Neuronal stem cell (in vitro differentiated cells): ENCODE results near the gene GMCL2.
"Not testable (repeated sequence)": the region's sequence is repeated elsewhere in the genome, so short reads cannot be mapped to it uniquely, and the experiment has no call there.

Source experiments
- DNase-seq: peaks from one replicate; pipeline ENCODE4 v3.0.0-alpha.2; 2013; ENCODE audit warnings: low spot score
- H2AFZ ChIP-seq: one replicate; pipeline ENCODE4 v1.6.1; 2013; ENCODE audit warnings: mild to moderate bottlenecking, low read length, inconsistent platforms
- H2AK5ac ChIP-seq: 2 replicates; pipeline ENCODE4 v1.6.1; 2013; ENCODE audit warnings: low read depth, mild to moderate bottlenecking, inconsistent platforms, low read length, moderate library complexity, mixed read lengths
- H2BK120ac ChIP-seq: 2 replicates; pipeline ENCODE4 v1.6.1; 2013; ENCODE audit warnings: low read depth, mild to moderate bottlenecking, inconsistent platforms, low read length, moderate library complexity, mixed read lengths
- H2BK12ac ChIP-seq: one replicate; pipeline ENCODE4 v1.6.1; 2013; ENCODE audit warnings: low read length, inconsistent platforms
- H2BK15ac ChIP-seq: 2 replicates; pipeline ENCODE4 v1.6.1; 2013; ENCODE audit warnings: mild to moderate bottlenecking, low read length, inconsistent platforms, mixed read lengths
- H2BK5ac ChIP-seq: one replicate; pipeline ENCODE4 v1.6.1; 2013; ENCODE audit warnings: inconsistent platforms, mild to moderate bottlenecking, low read length, moderate library complexity
- H3K14ac ChIP-seq: one replicate; pipeline ENCODE4 v1.6.1; 2013; ENCODE audit warnings: low read length, inconsistent platforms
- H3K18ac ChIP-seq: 2 replicates; pipeline ENCODE4 v1.6.1; 2013; ENCODE audit warnings: low read length, inconsistent platforms
- H3K23ac ChIP-seq: 2 replicates; pipeline ENCODE4 v1.6.1; 2013; ENCODE audit warnings: low read depth, mild to moderate bottlenecking, mixed read lengths, low read length, inconsistent platforms; ENCODE audit not compliant: poor library complexity
- H3K27ac ChIP-seq: replicated peaks from 3 replicates; pipeline ENCODE4 v1.5.1; 2013; ENCODE audit warnings: low read length, inconsistent platforms
- H3K27me3 ChIP-seq, 3 experiments: 2 replicates each; pipeline ENCODE4 v1.6.1; 2013; ENCODE audit warnings: low read length in 3 of 3, mild to moderate bottlenecking in 2 of 3, inconsistent platforms in 1 of 3, low read depth in 1 of 3, mixed read lengths in 1 of 3, moderate library complexity in 1 of 3; ENCODE audit not compliant: control insufficient read depth in 3 of 3, insufficient read depth in 3 of 3
- H3K36me3 ChIP-seq, 2 donors: replicated peaks in 1 of 2; 2 replicates each; pipeline ENCODE4 v1.6.1; 2013; ENCODE audit warnings: low read length in 2 of 2; ENCODE audit not compliant: control insufficient read depth in 2 of 2, insufficient read depth in 2 of 2
- H3K4ac ChIP-seq: 2 replicates; pipeline ENCODE4 v1.6.1; 2013; ENCODE audit warnings: inconsistent platforms, mild to moderate bottlenecking, low read length, moderate library complexity
- H3K4me1 ChIP-seq, 2 donors: 1 replicate in 1 of 2; 2 replicates in 1 of 2; pipeline ENCODE4 v1.6.1; 2013; ENCODE audit warnings: low read length in 2 of 2, low read depth in 1 of 2; ENCODE audit not compliant: control insufficient read depth in 2 of 2, insufficient read depth in 1 of 2
- H3K4me2 ChIP-seq: one replicate; pipeline ENCODE4 v1.6.1; 2013; ENCODE audit warnings: mild to moderate bottlenecking, low read length, inconsistent platforms; ENCODE audit not compliant: insufficient read depth, poor library complexity, severe bottlenecking
- H3K4me3 ChIP-seq, 2 donors: 2 replicates each; pipeline ENCODE4 v1.5.1; 2013; ENCODE audit warnings: low read length in 2 of 2, mild to moderate bottlenecking in 2 of 2, inconsistent platforms in 1 of 2, moderate library complexity in 1 of 2
- H3K79me1 ChIP-seq: one replicate; pipeline ENCODE4 v1.6.1; 2013; ENCODE audit warnings: low read depth, mild to moderate bottlenecking, inconsistent platforms, low read length, moderate library complexity
- H3K9ac ChIP-seq: one replicate; pipeline ENCODE4 v1.6.1; 2013; ENCODE audit warnings: mild to moderate bottlenecking, low read depth, low read length, inconsistent platforms; ENCODE audit not compliant: poor library complexity
- H3K9me3 ChIP-seq, 2 donors: replicated peaks in 1 of 2; 2 replicates each; pipeline versions ENCODE3 to v1.6.1; 2013; ENCODE audit warnings: low read length in 2 of 2, mild to moderate bottlenecking in 2 of 2, inconsistent platforms in 1 of 2, low read depth in 1 of 2, mixed read lengths in 1 of 2, moderate library complexity in 1 of 2; ENCODE audit not compliant: control insufficient read depth in 2 of 2, insufficient read depth in 1 of 2
- H4K8ac ChIP-seq: one replicate; pipeline ENCODE4 v1.6.1; 2013; ENCODE audit warnings: low read depth, mild to moderate bottlenecking, inconsistent platforms, low read length, moderate library complexity
- H4K91ac ChIP-seq: one replicate; pipeline ENCODE4 v1.6.1; 2013; ENCODE audit warnings: low read length, low read depth, mild to moderate bottlenecking, inconsistent platforms; ENCODE audit not compliant: poor library complexity
- WGBS, 2 donors: extraction: QIAGEN DNeasy Blood & Tissue Kit; methylation state at CpG; one replicate each; pipeline ENCODE4 v1.1.7; 2013; ENCODE audit warnings: missing lambda C conversion rate in 2 of 2, mixed read lengths in 1 of 2; ENCODE audit not compliant: insufficient read length in 2 of 2, insufficient replicate concordance in 1 of 2; ENCODE audit errors: extremely low coverage in 2 of 2; 5-methylcytosine and 5-hydroxymethylcytosine counted together

Gene GMCL2

GRCh38 chr5:178229861-178230260 is 42.7 kb upstream of the GMCL2 start:
- WGBS, 2 donors: no CpG with 5 or more reads among the region's 10 CpGs
- Histone ChIP-seq H4K8ac (no peak overlapping the region), H3K27ac (no peak overlapping the region), H3K79me1 (peaks cover 9% of the 10 kb centered on the region), H2BK120ac (no peak overlapping the region), H2BK5ac (no peak overlapping the region), H2AFZ (no peak overlapping the region), H3K9me3 (peaks cover 0 to 5% of the 10 kb centered on the region in 2 donors), H3K9ac (peak overlapping the region; percentile 26), H3K4me3 (no peak overlapping the region), H4K91ac (no peak overlapping the region), H3K4me2 (no peak overlapping the region), H3K4ac (no peak overlapping the region), H2BK15ac (no peak overlapping the region), H3K27me3 (no peaks in the 10 kb centered on the region), H3K14ac (no peak overlapping the region), H3K4me1 (peaks cover 6 to 13% of the 10 kb centered on the region in 2 donors), H3K36me3 (peaks cover 28 to 62% of the 10 kb centered on the region in 2 donors), H3K18ac (no peak overlapping the region), H3K23ac (no peak overlapping the region), H2BK12ac (no peak overlapping the region), H2AK5ac (no peak overlapping the region)
- DNase-seq: no peak

- not testable (repeated sequence) for H4K91ac ChIP-seq, H3K23ac ChIP-seq, H3K14ac ChIP-seq, H3K9me3 ChIP-seq, H2BK120ac ChIP-seq, H3K9ac ChIP-seq, H2BK15ac ChIP-seq, H3K4ac ChIP-seq, H3K27me3 ChIP-seq, H2AK5ac ChIP-seq, H3K4me3 ChIP-seq, H2BK5ac ChIP-seq, H4K8ac ChIP-seq, H2BK12ac ChIP-seq, H3K79me1 ChIP-seq, H3K4me2 ChIP-seq, H2AFZ ChIP-seq, H3K27ac ChIP-seq, DNase-seq, H3K18ac ChIP-seq
- Histone ChIP-seq H3K36me3 (peaks cover 31 to 68% of the 10 kb centered on the region in 2 donors), H3K4me1 (peaks cover 8 to 12% of the 10 kb centered on the region in 2 donors)
- WGBS, 2 donors: no CpG with 5 or more reads among the region's 13 CpGs
These were observed 41.9 kb upstream of the GMCL2 start for GRCh38 chr5:178229111-178229510.

- Histone ChIP-seq H2BK12ac (no peak overlapping the region), H3K18ac (no peak overlapping the region), H3K36me3 (peaks cover 31 to 71% of the 10 kb centered on the region in 2 donors), H2BK5ac (no peak overlapping the region), H3K14ac (no peak overlapping the region), H3K4me2 (no peak overlapping the region), H3K9ac (no peak overlapping the region), H2AFZ (no peak overlapping the region), H4K91ac (no peak overlapping the region), H3K4me1 (peaks cover 12 to 13% of the 10 kb centered on the region in 2 donors), H3K27me3 (no peaks in the 10 kb centered on the region), H3K4ac (no peak overlapping the region), H3K4me3 (no peak overlapping the region), H2BK15ac (no peak overlapping the region), H3K9me3 (peaks cover 0 to 5% of the 10 kb centered on the region in 2 donors), H4K8ac (no peak overlapping the region), H2BK120ac (no peak overlapping the region), H3K79me1 (peaks cover 9% of the 10 kb centered on the region), H3K23ac (no peak overlapping the region), H2AK5ac (no peak overlapping the region), H3K27ac (no peak overlapping the region)
- no peak for DNase-seq
- WGBS, 2 donors: no CpG with 5 or more reads among the region's 11 CpGs
These were observed 41.4 kb upstream of the GMCL2 start for GRCh38 chr5:178228609-178229008.

GRCh38 chr5:178227929-178228328 is 40.8 kb upstream of the GMCL2 start:
- Histone ChIP-seq H3K9me3 (peaks cover 0 to 5% of the 10 kb centered on the region in 2 donors), H2BK120ac (no peak overlapping the region), H2BK12ac (no peak overlapping the region), H3K27me3 (no peaks in the 10 kb centered on the region), H3K4ac (no peak overlapping the region), H4K91ac (no peak overlapping the region), H3K36me3 (peaks cover 31 to 77% of the 10 kb centered on the region in 2 donors), H3K4me1 (peaks cover 10 to 17% of the 10 kb centered on the region in 2 donors), H3K18ac (no peak overlapping the region), H3K27ac (no peak overlapping the region), H2AK5ac (no peak overlapping the region), H3K4me2 (no peak overlapping the region), H3K23ac (no peak overlapping the region), H3K14ac (no peak overlapping the region), H2BK15ac (no peak overlapping the region), H3K4me3 (no peak overlapping the region), H4K8ac (no peak overlapping the region), H3K9ac (no peak overlapping the region), H2BK5ac (no peak overlapping the region), H2AFZ (no peak overlapping the region), H3K79me1 (peaks cover 9% of the 10 kb centered on the region)
- WGBS, 2 donors: no CpG with 5 or more reads among the region's 3 CpGs
- DNase-seq: no peak
